Activated CD8-positive, alpha-beta memory T cell treated with anti-CD3 and anti-CD28 coated beads for 24 hours (primary cell): Measurements from ENCODE around the gene SORL1.

Experiments used
- DNase-seq: peaks from one replicate; pipeline ENCODE4 v3.0.0-alpha.2; 2020

SORL1 gene

GRCh38 chr11:121451178-121451985, 732 bp upstream of the SORL1 start:
- DNase-seq: peak; percentile 75

- no peak for DNase-seq
Measured at GRCh38 chr11:121452609-121453150, 566 bp downstream of the SORL1 start, which contains the start of gene SORL1-AS1. Gene SORL1-AS1, minus strand, starts transcription at chr11:121452967.

GRCh38 chr11:121453589-121454299, 1.6 kb downstream of the SORL1 start:
- DNase-seq: no peak

- DNase-seq: no peak
Measured at GRCh38 chr11:121455115-121455514, 3.0 kb downstream of the SORL1 start.

GRCh38 chr11:121456151-121456550, 4.0 kb downstream of the SORL1 start:
- DNase-seq: no peak

- no peak for DNase-seq
Measured at GRCh38 chr11:121456816-121457431, 4.8 kb downstream of the SORL1 start.

GRCh38 chr11:121458551-121458950, 6.4 kb downstream of the SORL1 start:
- DNase-seq: no peak

- no peak for DNase-seq
Measured at GRCh38 chr11:121459413-121460017, 7.4 kb downstream of the SORL1 start.

GRCh38 chr11:121460941-121461514, 8.9 kb downstream of the SORL1 start:
- DNase-seq: no peak

GRCh38 chr11:121461843-121462242, 9.7 kb downstream of the SORL1 start:
- DNase-seq: no peak

- no peak for DNase-seq
Measured at GRCh38 chr11:121463689-121464335, 11.7 kb downstream of the SORL1 start.

- DNase-seq: peak; percentile 92
Measured at GRCh38 chr11:121464352-121464946, 12.3 kb downstream of the SORL1 start.

GRCh38 chr11:121465709-121466062, 13.6 kb downstream of the SORL1 start:
- DNase-seq: no peak

- DNase-seq: peak; percentile 85
Measured at GRCh38 chr11:121466063-121466794, 14.1 kb downstream of the SORL1 start.

GRCh38 chr11:121467471-121467870, 15.4 kb downstream of the SORL1 start:
- DNase-seq: no peak

GRCh38 chr11:121467965-121468364, 15.9 kb downstream of the SORL1 start:
- peak; percentile 85 for DNase-seq

- no peak for DNase-seq
Measured at GRCh38 chr11:121469910-121470309, 17.8 kb downstream of the SORL1 start.

GRCh38 chr11:121471167-121471566, 19.1 kb downstream of the SORL1 start:
- DNase-seq: no peak

- no peak for DNase-seq
Measured at GRCh38 chr11:121472312-121472711, 20.2 kb downstream of the SORL1 start.

GRCh38 chr11:121473064-121473777, 21.1 kb downstream of the SORL1 start:
- DNase-seq: no peak
